GM19351 (cell line): ENCODE measurements around the gene COLGALT1.
"Not testable (repeated sequence)": the region's sequence is repeated elsewhere in the genome, so short reads cannot be mapped to it uniquely, and the experiment has no call there.

ENCODE experiments used
- ATAC-seq: cut with Tn5 transposase; IDR thresholded peaks from one replicate; pipeline ENCODE4 v1.9.1; 2021; ENCODE audit warnings: mild to moderate bottlenecking, moderate library complexity; ENCODE audit not compliant: unreplicated experiment

COLGALT1 gene

DNA sequence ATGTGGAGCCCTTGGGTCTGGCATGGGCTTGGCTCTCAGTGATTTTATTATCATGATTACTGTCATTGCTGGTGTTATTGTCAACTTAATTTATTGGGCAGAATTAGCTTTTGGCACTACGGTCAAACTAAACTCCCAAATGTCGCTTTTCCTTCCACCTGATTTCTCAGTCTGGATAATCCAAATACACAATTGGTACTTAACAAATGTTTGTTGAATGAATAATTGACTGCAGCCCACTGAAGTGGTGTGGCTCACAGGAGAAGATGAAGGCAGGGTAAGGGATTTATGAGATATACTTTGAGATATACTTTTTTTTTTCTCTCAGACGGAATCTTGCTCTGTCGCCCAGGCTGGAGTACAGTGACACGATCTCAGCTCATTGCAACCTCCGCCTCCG, 1.5 kb downstream of the COLGALT1 start:
- ATAC-seq = no peak

DNA sequence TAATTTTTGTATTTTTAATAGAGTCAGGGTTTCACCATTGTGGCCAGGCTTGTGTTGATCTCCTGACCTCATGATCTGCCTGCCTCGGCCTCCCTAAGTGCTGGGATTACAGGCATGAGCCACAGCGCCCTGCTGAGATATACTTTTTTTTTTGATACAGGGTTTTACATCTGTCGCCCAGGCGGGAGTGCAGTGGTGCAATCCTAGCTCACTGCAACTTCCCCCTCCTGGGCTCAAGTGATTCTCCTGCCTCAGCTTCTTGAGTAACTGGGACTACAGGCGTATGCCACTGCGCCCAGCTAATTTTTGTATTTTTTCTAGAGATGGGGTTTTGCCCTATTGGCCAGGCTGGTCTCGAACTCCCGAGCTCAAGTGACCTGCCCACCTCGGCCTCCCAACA, 2.0 kb downstream of the COLGALT1 start:
- ATAC-seq = no peak

DNA sequence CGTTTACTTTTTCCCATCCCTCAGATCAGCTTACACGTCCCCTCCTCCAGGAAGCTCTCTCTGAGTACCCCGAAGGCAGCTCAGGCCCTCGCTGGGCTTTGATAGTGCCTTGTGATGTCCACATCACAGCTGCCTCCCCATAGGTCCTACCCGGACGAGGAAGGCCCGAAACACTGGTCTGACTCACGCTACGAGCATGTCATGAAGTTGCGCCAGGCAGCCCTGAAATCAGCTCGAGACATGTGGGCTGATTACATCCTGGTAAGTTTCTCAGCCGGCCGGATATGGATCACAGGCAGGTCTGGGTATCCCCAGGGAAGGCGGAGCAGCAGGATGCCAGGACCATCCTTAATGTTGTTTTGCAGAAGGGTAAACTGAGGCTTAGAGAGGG, 4.8 kb downstream of the COLGALT1 start:
- ATAC-seq = no peak

DNA sequence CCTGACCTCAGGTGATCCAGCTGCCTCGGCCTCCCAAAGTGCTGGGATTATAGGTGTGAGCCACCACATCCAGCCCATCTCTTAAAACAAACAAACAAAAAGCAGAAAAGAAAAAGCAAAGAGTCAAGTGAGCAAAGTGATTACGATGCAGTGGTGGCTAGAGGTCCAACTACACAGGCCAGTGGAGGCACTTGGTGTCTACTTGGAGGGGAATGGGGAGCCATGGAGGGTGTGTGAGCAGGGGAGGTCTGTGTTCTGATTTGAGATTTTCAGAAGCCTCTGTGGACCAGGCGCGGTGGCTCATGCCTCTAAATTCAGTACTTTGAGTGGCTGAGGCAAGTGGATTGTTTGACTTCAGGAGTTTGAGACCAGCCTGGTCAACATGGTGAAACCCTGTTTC, 6.6 kb downstream of the COLGALT1 start:
- no peak for ATAC-seq

DNA sequence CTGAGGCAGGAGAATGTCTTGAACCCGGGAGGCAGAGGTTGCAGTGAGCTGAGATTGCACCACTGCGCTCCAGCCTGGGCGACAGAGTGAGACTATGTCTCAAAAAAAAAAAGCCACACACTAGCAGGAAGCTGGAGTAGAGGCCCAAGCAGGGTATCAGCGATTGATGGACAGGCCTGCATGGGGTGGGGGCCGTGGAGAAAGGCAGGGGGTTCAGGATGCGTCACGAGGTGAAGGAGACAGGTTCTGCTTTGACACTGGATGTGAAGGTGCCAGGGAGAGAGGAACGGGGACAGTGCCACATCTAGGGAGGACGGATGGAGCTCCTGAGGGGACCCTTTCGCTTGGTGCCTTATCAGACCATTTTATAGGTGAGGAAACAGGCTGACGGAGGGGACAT, 7.1 kb downstream of the COLGALT1 start:
- no peak for ATAC-seq

DNA sequence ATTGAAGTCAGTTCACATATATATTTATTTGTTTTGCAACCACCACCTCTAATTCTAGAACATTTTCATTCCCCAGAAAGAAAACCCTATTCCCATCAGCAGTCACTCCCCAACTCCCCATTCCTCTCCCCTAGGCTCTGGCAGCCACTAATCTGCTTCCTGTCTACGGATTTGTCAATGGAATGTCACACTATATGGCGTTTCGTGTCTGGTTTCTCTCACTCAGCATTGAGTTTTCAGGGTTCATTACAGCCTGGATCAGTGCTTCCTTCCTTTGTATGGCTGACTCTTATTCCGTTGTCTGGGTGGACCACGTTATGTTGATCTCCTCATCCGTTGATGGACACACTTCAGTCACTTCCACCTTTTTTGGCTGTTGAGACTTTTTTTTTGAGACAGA, 9.3 kb downstream of the COLGALT1 start:
- ATAC-seq = no peak

DNA sequence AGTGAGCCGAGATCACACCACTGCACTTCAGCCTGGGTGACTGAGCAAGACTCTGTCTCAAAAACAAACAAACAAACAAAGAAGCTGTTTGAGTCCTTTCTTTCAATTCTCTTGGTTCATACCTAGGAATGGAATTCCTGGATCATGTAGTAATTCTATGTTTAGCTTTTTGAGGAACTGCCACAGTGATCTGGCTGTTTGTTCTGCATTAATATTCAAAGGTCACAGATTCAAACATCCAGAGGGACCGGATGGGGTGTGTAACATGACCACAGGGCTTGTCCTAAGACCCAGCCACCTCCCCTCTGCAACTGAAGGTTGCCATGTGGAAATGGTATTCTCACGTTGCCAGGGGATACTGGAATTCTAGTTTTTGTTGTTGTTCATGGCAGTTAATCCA, 10.2 kb downstream of the COLGALT1 start:
- ATAC-seq = no peak

DNA sequence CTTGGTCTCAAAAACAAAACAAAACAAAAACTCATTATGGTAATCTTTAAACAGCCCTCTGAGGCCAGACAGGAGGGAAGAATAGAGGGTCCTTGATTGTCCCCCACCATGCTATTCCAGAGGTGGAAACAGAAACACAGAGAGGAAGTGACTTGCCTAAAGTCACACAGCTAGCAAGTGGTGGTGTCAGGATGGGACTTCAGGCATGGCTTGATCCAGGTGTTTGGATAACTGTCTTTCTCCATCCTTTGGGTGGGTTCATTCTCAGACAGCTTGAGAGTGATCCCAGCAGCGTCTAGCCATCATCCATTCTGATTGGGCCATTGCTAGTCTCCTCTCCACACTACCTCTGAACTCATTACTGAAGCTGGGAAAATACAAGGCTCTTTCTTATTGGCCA, 12.5 kb downstream of the COLGALT1 start:
- no peak for ATAC-seq

DNA sequence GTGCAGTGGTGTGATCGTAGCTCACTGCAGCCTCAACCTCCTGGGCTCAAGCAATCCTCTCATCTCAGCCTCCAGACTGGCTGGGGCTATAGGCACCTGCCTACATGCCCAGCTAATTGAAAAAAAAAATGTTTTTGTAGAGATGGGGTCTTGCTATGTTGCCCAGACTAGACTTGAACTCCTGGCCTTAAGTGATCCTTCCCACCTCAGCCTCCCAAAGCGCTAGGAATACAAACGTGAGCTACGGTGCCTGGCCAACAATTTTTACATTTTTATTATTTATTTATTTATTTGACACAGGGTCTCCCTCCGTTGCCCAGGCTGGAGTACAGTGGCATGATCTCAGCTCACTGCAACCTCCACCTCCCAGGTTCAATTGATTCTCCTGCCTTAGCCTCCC, 14.8 kb downstream of the COLGALT1 start:
- not testable (repeated sequence) for ATAC-seq

DNA sequence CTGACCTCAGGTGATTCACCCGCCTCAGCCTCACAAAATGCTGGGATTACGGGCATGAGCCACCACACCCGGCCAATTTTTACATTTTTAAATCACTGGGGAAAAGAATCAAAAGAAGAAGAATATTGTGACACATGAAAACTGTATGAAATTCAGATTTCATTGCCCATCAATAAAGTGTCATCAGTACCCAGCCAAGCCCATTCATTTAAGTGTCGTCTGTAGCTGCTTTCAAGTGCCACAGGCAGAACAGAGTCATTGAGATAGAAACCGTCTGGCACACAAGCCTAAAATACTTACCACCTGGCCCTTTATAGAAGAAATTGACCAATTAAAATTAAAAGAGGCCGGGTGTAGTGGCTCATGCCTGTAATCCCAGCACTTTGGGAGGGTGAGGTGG, 15.3 kb downstream of the COLGALT1 start:
- ATAC-seq = no peak

DNA sequence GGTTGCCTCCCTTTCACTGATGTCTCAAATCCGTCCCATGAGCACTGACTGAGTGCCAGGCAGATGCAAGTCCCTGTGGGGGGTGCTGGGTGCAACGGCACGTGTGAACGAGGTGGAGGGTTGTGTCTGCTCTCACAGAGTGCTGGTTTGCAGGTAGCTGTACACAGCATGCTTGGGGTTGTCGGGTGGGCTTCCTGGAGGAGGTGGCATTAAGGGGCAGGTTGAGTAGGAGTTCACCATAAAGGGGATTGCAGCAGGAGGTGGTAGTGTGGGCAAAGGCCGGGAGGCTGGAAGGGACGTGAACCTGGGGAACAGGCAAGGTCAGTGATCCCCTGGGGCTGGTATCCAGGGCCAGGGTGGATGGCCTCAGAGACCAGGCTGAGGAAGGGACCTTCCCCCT, 17.2 kb downstream of the COLGALT1 start:
- ATAC-seq = no peak

DNA sequence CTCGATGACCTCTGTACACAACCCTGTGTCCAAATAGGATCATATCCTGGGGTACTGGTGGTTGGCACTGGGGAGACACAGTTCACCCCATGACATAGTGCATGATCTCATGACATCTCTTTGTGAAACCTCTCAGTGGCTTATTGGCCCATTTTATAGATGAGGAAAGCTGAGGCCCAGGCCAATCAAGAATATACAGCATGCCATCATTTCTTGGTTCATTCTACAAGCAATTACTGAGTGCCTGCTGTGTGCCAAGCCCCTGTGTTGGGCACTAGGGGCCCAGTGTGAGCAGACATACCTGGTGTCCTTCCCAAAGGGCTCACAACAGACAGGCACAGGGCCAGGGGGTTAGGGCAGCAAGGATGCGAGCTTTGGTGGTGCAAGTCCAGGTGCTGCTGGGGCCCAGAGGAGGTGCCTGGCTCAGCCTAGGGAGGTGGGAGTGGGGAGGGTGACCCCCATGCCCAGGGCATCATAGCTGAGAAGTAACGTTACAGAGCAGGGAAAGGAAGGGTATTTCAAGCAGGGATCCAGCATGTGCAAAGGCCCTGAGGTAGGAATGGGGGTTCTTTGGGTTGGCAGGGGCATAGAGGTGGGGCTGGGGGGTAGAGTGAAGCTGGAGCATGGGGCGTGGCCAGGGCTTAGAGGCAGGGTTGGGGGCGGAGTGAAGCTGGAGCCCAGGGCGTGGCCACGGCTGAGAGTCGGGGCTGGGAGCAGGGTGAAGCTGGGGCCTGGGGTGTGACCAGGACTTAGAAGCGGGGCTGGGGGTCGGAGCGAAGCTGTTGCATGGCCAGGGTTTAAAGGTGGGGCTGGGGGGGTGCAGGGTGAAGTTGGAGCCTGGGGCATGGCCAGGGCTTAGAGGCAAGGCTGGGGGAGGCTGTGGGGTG, 20.7 kb downstream of the COLGALT1 start:
- ATAC-seq = no peak

DNA sequence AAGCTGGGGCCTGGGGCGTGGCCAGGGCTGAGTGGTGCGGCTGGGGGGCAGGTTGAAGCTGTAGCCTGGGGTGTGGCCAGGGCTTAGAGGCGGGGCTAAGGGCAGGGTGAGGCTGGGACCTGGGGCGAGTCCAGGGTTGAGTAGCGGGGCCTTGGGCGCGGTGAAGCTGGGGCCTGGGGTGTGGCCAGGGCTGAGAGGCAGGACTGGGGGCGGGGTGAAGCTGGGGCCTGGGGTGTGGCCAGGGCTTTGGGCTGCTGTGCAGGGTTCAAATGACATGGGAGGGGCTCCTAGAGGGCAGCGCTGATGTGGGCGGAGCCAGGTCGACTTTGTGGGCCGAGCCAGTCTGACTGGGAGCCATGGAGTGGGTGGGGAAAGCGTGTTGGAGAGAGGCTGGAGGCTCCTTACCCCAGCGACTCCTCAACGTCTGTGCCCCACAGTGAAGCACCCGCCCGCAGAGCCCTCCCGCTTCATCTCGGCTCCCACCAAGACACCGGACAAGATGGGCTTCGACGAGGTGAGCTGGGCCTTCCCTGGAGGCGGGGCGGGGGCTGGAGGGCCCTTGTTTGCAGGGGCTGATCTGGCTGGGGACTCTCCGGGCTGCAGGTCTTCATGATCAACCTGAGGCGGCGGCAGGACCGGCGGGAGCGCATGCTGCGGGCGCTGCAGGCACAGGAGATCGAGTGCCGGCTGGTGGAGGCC, 21.5 kb downstream of the COLGALT1 start:
- no peak for ATAC-seq

DNA sequence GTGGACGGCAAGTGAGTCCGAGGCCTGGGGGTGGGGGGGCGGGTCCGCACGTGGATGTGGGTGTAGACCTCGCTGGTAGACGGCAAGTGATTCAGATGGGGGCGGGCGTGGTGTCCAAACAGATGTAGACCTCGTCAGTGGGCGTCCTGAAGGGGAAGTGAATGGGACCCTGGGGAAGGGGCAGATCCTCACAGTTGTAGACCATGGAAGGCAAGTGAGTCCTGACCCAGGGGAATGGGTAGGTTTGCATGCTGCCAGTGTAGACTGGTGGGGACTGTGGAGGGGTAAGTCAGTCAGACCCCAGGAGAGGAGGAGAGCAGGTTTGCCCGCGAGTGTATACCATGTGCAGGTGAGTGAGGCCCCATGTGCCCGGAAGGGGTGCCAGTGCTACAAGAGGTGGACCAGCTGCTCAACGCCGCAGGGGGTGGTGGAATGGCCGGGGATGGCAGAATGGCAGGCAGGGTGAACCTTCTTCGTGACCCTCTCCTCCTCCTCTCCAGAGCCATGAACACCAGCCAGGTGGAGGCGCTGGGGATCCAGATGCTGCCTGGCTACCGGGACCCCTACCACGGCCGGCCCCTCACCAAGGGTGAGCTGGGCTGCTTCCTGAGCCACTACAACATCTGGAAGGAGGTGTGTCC, 22.1 kb downstream of the COLGALT1 start:
- ATAC-seq = no peak

DNA sequence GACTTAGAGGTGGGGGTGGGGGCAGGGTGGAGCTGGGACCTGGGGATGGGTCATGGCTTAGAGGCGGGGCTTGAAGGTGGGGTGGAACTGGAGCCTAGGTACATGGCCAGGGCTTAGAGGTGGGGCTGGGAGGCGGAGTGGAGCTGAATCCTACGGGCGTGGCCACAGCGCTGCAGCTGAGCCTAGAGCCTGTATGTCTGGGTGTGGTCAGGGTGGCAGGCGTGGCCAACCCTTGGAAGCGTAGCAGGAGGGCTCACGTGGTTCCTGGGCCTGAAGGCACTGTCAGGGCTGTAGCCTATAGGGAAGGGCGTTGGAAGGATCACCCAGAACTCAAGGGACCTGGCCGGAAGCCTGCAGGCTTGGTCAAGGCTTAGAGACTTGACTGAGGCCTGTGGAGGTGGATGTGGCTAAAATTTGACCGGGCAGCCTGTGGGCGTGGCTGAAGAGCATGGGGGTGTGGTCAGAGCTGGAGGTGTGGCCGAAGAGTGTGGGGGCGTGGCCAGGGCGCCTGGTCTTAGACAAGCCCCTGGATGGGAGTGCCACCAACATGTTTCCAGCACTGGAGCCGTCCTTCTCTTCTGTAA, 24.3 kb downstream of the COLGALT1 start:
- ATAC-seq = no peak

DNA sequence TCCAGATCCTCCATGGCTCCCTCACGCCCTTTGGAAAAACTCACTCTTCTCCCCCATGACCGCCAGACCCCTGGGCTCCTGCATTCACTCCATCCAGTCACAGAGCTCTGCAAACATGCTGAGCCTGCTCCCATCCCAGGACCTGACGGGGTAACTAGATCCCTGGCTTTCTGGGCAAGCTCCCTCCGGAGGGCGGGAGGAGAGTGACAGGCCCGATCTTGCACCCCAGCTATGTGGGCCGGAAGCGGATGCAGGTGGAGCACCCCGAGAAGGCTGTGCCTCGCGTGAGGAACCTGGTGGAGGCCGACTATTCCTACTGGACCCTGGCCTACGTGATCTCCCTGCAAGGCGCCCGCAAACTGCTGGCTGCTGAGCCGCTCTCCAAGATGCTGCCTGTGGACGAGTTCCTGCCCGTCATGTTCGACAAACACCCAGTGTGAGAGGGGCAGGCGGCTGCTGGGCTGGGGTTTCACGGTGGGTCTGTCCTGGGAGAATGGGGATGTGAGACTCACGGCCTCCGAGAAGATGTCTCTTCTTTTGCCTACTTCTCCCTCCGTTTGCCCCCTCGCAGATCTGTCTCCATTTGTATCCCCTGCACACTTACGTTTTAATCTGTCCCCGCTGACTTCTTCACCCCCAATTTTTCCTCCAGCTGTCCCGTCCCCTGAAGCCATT, 25.2 kb downstream of the COLGALT1 start:
- ATAC-seq = no peak

DNA sequence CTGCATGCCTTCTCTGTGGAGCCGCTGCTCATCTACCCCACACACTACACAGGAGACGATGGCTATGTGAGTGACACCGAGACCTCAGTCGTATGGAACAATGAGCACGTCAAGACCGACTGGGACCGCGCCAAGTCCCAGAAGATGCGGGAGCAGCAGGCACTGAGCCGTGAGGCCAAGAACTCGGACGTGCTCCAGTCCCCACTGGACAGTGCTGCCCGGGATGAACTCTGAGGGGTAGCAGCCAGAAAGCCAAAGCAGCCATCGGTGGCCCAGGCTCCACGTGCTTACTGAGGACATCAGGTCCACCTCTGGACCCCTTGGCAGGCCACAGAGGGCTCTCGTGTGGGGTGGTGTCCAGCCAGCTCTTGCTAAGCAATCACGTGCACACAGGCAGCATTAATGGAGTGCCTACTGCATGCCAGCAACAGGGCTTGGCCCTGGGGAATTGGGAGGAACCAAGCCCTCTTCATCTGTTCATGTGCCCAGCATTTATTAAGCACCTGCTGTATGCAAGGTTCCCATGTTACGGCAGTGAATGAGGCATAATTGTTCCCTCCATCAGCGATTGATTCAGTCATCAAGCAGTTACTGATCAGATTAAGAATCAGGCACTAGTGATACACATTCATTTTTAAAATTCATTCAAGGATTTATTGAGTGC, 25.9 kb downstream of the COLGALT1 start:
- ATAC-seq = no peak

DNA sequence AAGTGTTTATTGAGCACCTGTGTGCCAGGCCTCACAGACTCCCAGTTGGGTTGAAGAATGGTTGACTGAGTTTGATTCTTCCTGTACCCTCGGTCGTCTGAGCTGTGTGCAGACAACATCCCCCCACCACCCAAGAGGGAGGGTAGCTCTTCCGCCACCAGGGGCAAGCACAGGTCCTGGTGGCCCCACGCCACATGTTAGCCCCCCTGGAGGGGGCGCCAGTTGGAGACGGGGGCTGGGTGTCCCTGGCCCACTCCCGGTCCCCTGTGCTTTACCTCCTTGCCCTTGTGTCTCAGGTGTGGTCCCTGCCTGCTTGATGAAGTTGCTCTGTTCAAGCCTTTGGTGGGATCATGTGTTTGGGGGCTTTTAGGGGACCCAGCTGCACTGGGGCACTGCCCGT, 27.2 kb downstream of the COLGALT1 start:
- no peak for ATAC-seq

DNA sequence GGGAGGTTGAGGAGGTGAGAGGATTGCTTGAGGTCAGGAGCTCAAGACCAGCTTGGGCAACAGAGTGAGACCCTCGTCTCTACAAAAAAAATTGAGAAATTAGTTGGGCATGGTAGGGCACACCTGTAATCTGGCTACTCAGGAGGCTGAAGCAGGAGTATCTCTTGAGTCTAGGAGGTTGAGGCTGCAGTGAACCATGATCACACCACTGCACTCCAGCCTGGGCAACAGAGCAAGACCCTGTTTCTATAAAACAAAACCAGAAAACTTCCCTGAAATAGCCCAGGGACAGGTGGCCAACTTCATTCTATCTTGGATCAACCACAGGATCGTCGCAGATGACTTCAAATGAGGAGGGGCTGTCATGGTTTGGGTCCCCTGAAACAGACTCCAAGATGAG, 28.7 kb downstream of the COLGALT1 start:
- no peak for ATAC-seq

DNA sequence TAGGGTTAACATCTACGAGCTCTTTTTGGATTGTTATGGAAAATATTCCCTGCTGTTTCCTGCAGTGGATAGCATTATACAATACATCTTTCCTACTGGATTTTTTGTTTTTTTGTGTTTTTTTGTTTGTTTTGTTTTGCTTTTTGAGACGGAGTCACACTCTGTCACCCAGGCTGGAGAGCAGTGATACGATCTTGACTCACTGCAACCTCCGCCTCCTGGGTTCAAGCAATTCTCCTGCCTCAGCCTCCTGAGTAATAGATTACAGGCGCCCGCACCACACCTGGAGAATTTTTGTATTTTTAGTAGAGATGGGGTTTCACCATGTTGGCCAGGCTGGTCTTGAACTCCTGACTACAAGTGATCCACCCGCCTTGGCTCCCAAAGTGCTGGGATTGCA, 29.9 kb downstream of the COLGALT1 start:
- ATAC-seq = not testable (repeated sequence)
